ENCODE measurements around the gene DHX15. TPM values are rescaled to one million over a fixed set of nuclear protein-coding genes. Genes with fewer than 3 reads are reported as not detected.

The DHX15 gene
- total RNA-seq, 4 donors from 2014 or later, result 106 to 125 (median 119) TPM

DNA sequence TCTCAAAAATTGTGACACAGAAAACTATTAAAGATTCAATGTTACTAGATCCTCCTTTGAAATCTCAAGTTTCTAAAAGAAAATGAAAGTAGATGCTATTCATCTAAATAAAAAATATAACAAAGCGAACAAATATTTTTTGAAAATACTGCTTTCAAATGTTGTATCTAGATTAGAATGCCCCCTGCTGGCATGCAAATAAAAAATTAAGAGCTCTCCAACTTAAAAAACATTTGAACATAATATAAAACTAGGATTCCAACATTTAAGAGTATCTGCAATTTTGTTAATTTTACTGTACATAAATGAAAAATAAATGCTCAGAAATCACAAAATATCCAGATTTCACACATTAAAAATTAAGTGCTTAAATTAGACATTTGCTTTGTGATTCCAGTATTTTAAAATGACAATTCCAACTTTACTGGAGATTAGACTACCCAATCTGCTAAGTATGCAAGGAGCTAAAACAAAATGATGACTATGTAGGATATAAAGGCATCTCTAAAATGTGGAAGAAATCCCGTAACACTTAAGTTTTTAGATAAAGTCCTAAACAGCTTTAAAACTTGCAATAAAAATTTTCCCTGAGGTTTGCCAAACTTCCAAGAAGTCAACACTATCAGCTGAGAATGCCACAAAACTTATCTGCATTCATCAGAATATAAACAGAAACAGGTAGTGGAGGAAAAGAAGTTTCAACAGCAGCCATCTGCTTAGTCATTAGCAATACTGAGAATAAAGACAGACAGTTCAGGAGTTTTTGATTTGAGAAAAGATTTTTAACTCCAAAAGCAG is 32.7 kb downstream of the DHX15 start:
- H3K4me3 ChIP-seq (ENCODE audit: low read depth, poor library complexity, severe bottlenecking), result no peak overlapping the region
- WGBS, 2 donors, result 85 to 89% methylated on average over 2 of the region's 2 CpGs
- DNase-seq (ENCODE audit: low spot score in 2 of 2), result no peak
- intact Hi-C loops (cut with DNase I; ENCODE audit: low total_unique reads), result no loop called here
- TF ChIP-seq, protein P1, sequence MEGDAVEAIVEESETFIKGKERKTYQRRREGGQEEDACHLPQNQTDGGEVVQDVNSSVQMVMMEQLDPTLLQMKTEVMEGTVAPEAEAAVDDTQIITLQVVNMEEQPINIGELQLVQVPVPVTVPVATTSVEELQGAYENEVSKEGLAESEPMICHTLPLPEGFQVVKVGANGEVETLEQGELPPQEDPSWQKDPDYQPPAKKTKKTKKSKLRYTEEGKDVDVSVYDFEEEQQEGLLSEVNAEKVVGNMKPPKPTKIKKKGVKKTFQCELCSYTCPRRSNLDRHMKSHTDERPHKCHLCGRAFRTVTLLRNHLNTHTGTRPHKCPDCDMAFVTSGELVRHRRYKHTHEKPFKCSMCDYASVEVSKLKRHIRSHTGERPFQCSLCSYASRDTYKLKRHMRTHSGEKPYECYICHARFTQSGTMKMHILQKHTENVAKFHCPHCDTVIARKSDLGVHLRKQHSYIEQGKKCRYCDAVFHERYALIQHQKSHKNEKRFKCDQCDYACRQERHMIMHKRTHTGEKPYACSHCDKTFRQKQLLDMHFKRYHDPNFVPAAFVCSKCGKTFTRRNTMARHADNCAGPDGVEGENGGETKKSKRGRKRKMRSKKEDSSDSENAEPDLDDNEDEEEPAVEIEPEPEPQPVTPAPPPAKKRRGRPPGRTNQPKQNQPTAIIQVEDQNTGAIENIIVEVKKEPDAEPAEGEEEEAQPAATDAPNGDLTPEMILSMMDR (IDR thresholded peaks at IDR 0.05), result no peak
- TF ChIP-seq POLR2A (IDR thresholded peaks at IDR 0.05), result no peak

DNA sequence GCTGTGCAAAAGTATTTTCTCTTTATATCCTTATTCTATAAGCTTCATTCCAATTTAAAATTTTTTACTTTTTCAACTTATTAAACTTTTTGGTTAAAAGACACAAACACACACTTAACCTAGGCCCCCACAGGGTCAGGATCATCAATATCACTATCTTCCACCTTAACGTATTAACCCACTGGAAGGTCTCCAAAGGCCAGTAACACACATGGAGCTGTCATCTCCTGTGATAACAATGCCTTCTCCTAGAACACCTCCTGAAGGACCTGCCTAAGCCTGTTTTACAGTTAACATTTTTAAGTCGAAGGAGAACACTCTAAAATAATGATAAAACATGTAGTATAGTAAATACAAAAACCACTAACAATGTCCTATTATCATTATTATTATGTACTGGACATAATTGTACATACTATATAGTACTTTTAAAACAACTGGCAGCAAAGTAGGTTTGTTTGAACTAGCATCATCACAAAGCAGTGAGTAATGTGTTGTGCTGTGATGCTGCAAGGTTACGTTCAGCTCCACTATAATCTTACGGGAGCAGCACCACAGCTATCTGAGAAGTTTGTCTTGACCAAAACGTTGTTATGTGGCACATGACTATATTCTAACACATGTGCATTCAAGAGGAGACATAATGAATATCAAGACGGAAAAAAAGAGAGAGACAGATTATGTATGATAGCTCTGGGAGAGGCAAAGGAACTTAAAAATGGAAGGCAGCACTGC is 33.7 kb downstream of the DHX15 start:
- TF ChIP-seq, protein P1 (IDR thresholded peaks at IDR 0.05), result no peak
- no peak for TF ChIP-seq POLR2A (IDR thresholded peaks at IDR 0.05)
- WGBS, 2 donors, result 68 to 75% methylated on average over 6 of the region's 6 CpGs
- H3K4me3 ChIP-seq (ENCODE audit: low read depth, poor library complexity, severe bottlenecking), result no peak overlapping the region
- intact Hi-C loops (cut with DNase I; ENCODE audit: low total_unique reads), result no loop called here
- no peak for DNase-seq (ENCODE audit: low spot score in 2 of 2)

DNA sequence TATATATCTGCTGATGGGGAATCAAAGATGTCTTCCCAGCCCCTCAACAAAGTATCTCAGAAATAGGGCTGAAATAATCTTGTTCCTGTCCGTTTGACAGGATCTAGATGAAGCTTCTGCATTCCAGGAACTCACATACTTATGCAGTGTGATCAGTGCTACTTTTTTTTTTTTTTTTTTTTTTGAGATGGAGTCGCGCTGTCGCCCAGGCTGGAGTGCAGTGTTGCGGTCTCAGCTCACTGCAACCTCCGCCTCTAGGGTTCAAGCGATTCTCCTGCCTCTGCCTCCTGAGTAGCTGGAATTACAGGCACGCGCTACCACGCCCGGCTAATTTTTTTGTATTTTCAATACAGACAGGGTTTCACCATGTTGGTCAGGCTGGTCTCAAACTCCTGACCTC is 36.4 kb downstream of the DHX15 start:
- H3K4me3 ChIP-seq (ENCODE audit: low read depth, poor library complexity, severe bottlenecking), result no peak overlapping the region
- intact Hi-C loops (cut with DNase I; ENCODE audit: low total_unique reads), result no loop called here
- TF ChIP-seq POLR2A (IDR thresholded peaks at IDR 0.05), result no peak
- TF ChIP-seq, protein P1 (IDR thresholded peaks at IDR 0.05), result no peak
- 96 to 97% methylated on average over 11 of the region's 11 CpGs for WGBS, 2 donors
- DNase-seq (ENCODE audit: low spot score in 2 of 2), result no peak

DNA sequence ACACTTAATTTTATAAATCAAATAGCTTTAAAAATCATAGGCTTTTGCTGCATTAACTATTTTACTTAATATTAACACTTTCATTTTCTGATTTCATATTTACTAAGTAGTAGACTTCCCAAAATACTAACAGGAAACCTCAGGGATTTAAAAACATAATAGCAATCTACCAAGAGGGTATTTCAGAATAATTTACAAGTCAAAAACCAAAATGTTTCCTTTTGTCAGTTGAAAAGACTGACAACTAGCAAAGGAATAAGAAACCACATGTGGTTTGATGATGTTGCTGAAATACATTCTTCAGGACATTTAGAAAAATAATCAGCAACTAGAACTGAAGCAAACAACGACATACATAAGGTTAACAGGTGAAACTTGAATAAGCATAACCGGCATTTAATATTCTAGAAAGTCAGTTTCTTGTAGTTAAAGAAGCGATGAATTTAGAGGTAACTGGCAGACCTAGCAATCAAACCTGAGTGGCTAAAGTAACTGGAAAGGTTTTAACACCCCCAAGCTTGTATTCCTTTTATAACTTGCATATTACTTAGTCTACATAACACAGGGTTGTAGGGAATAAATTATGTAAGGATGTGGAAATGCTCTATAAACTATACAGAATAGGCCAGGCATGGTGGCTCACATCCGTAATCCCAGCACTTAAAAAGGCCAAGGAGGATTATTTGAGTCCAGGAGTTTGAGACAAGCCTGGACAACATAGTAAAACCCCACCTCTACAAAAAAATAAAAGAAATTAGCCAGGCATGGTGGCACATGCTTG is 40.0 kb downstream of the DHX15 start:
- H3K4me3 ChIP-seq (ENCODE audit: low read depth, poor library complexity, severe bottlenecking), result no peak overlapping the region
- intact Hi-C loops (cut with DNase I; ENCODE audit: low total_unique reads), result no loop called here
- TF ChIP-seq, protein P1 (IDR thresholded peaks at IDR 0.05), result no peak
- no peak for TF ChIP-seq POLR2A (IDR thresholded peaks at IDR 0.05)
- 78 to 81% methylated on average over 4 of the region's 4 CpGs for WGBS, 2 donors
- DNase-seq (ENCODE audit: low spot score in 2 of 2), result no peak

DNA sequence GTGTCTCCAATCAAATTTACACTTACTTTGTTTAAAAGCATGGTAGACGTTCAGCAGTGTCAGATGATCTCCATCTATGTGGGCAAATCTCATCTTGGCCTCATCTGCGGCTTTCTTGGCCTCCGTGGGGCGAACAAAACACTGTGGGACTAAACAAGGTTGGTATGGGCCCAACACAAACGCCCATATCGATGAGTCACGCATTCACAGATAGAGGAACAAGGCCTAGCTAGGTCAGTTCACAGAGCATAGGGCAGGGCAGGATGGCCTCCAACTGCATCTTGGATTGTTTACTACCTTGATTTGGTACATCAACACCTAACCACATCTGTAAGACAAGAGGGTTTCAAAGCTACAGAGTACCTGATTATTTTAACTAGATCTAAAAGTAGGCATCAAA is 47.3 kb downstream of the DHX15 start:
- 79 to 86% methylated on average over 7 of the region's 7 CpGs for WGBS, 2 donors
- TF ChIP-seq, protein P1 (IDR thresholded peaks at IDR 0.05), result no peak
- no peak for TF ChIP-seq POLR2A (IDR thresholded peaks at IDR 0.05)
- intact Hi-C loops (cut with DNase I; ENCODE audit: low total_unique reads), result no loop called here
- H3K4me3 ChIP-seq (ENCODE audit: low read depth, poor library complexity, severe bottlenecking), result no peak overlapping the region
- DNase-seq (ENCODE audit: low spot score in 2 of 2), result no peak
